Measurements from ENCODE around the gene MAP7D2. TPM values are rescaled to one million over a fixed set of nuclear protein-coding genes. Genes with fewer than 3 reads are reported as not detected.
A peak's percentile ranks its signal among the peaks of the same experiment; 100 is the strongest.

MAP7D2 gene
- total and polyA plus RNA-seq, 9 of the 15 experiments (the other 6 are each of a cell fraction or from before 2014, with no cell fraction given) = 0.01 to 0.04 (median 0.03) TPM; not detected in 4

DNA sequence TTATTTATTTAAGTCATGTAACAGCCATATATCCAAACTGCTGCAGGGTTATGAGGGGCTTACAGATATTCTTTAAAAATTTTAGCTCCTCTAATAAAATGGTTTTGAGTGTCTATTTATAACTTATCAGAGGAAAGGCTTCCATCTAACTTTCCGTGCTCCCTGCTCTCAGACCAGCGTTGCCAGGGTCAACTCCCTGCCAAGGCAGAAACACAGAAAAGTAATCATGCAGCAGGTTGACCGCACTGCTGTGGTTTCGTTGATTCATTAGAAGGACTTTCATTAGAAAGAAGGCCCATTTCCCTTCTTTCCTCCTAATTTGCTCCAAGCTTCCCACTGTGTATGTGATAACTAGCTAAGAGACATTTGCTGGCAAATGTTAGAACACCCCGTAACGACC lies 159.8 kb downstream of the MAP7D2 start (continued):
- TF ChIP-seq SRSF3 (IDR thresholded peaks at IDR 0.05; ENCODE audit: insufficient read depth, low read length) = no peak

MicroRNAs encoded within 50 kb of the gene (microRNA counts, 767-probe panel; counts per million panel counts)
- not detected for microRNA hsa-miR-23c

Small RNA genes lying within 50 kb of the gene (microRNA-seq; reads per million reads assigned to microRNA genes)
- gene MIR23C (ENCODE audit: borderline microRNAs expressed) = 0.36 reads per million

Small RNA genes lying within 50 kb of the gene (small RNA-seq; reads per million reads assigned to genes)
- gene MIR23C = not detected
- not detected for gene RF00019
- 14.8 reads per million, percentile 96 among the genes with 10 or more reads in this experiment for gene RF00493
- not detected for gene RF00494

Other genes with a start within 250 kb of the MAP7D2 start
- gene SH3KBP1, start 229.3 kb downstream of the MAP7D2 start, total RNA-seq (2014; rRNA removed) = 0.65 and 1.5 TPM in 2 replicates
- 0.80 and 1.2 TPM in 2 replicates for gene SH3KBP1, start 229.3 kb downstream of the MAP7D2 start, total RNA-seq (2014; rRNA removed; fragmentation: Illumina TruSeq; extraction: Trizol)
- 1.4 and 1.6 TPM in 2 replicates for gene SH3KBP1, start 229.3 kb downstream of the MAP7D2 start, total RNA-seq (2015; rRNA removed; fragmentation: Illumina TruSeq; extraction: Trizol)
- 1.1 and 1.5 TPM in 2 replicates for gene SH3KBP1, start 229.3 kb downstream of the MAP7D2 start, total RNA-seq (2021)
- gene SH3KBP1, start 229.3 kb downstream of the MAP7D2 start, polyA plus RNA-seq (2011; rRNA removed) = 0.54 and 0.75 TPM in 2 replicates
- 1.0 and 1.5 TPM in 2 replicates for gene SH3KBP1, start 229.3 kb downstream of the MAP7D2 start, polyA plus RNA-seq (2014; fragmentation: Illumina TruSeq; extraction: Trizol)
- gene SH3KBP1, start 229.3 kb downstream of the MAP7D2 start, polyA plus RNA-seq (2014; fragmentation: Nextera tagmentation; extraction: Ambion mirVana) = under 1 TPM; 0.10 to 0.14 TPM
- gene SH3KBP1, start 229.3 kb downstream of the MAP7D2 start, polyA plus RNA-seq (2014; rRNA removed) = 0.91 and 1.4 TPM in 2 replicates
- 0.91 and 1.5 TPM in 2 replicates for gene BCLAF3, start 125.8 kb downstream of the MAP7D2 start, total RNA-seq (2014; rRNA removed)
- 2.8 and 3.7 TPM in 2 replicates for gene BCLAF3, start 125.8 kb downstream of the MAP7D2 start, total RNA-seq (2014; rRNA removed; fragmentation: Illumina TruSeq; extraction: Trizol)
- 3.5 and 3.6 TPM in 2 replicates for gene BCLAF3, start 125.8 kb downstream of the MAP7D2 start, total RNA-seq (2015; rRNA removed; fragmentation: Illumina TruSeq; extraction: Trizol)
- 2.6 and 2.7 TPM in 2 replicates for gene BCLAF3, start 125.8 kb downstream of the MAP7D2 start, total RNA-seq (2021)
- gene BCLAF3, start 125.8 kb downstream of the MAP7D2 start, polyA plus RNA-seq (2011; rRNA removed) = 0.92 and 1.0 TPM in 2 replicates
- gene BCLAF3, start 125.8 kb downstream of the MAP7D2 start, polyA plus RNA-seq (2014; fragmentation: Illumina TruSeq; extraction: Trizol) = 2.5 and 4.6 TPM in 2 replicates
- under 1 TPM; 0.73 to 0.97 TPM for gene BCLAF3, start 125.8 kb downstream of the MAP7D2 start, polyA plus RNA-seq (2014; fragmentation: Nextera tagmentation; extraction: Ambion mirVana)
- 2.5 and 3.5 TPM in 2 replicates for gene BCLAF3, start 125.8 kb downstream of the MAP7D2 start, polyA plus RNA-seq (2014; rRNA removed)
- 61.1 and 62.5 TPM in 2 replicates for gene EIF1AX, start 24.9 kb upstream of the MAP7D2 start, total RNA-seq (2014; rRNA removed)
- 103 and 132 TPM in 2 replicates for gene EIF1AX, start 24.9 kb upstream of the MAP7D2 start, total RNA-seq (2014; rRNA removed; fragmentation: Illumina TruSeq; extraction: Trizol)
- 69.7 and 73.5 TPM in 2 replicates for gene EIF1AX, start 24.9 kb upstream of the MAP7D2 start, total RNA-seq (2015; rRNA removed; fragmentation: Illumina TruSeq; extraction: Trizol)
- gene EIF1AX, start 24.9 kb upstream of the MAP7D2 start, total RNA-seq (2021) = 178 and 180 TPM in 2 replicates
- 77.5 and 129 TPM in 2 replicates for gene EIF1AX, start 24.9 kb upstream of the MAP7D2 start, polyA plus RNA-seq (2011; rRNA removed)
- gene EIF1AX, start 24.9 kb upstream of the MAP7D2 start, polyA plus RNA-seq (2014; fragmentation: Illumina TruSeq; extraction: Trizol) = 76.1 and 85.8 TPM in 2 replicates
- 10 to 100 TPM; 54.2 to 56.4 TPM for gene EIF1AX, start 24.9 kb upstream of the MAP7D2 start, polyA plus RNA-seq (2014; fragmentation: Nextera tagmentation; extraction: Ambion mirVana)
- gene EIF1AX, start 24.9 kb upstream of the MAP7D2 start, polyA plus RNA-seq (2014; rRNA removed) = 67.2 and 69.1 TPM in 2 replicates
- 22.0 and 22.9 TPM in 2 replicates for gene RPS6KA3, start 150.0 kb upstream of the MAP7D2 start, total RNA-seq (2014; rRNA removed)
- 48.8 and 59.8 TPM in 2 replicates for gene RPS6KA3, start 150.0 kb upstream of the MAP7D2 start, total RNA-seq (2014; rRNA removed; fragmentation: Illumina TruSeq; extraction: Trizol)
- gene RPS6KA3, start 150.0 kb upstream of the MAP7D2 start, total RNA-seq (2015; rRNA removed; fragmentation: Illumina TruSeq; extraction: Trizol) = 33.3 and 37.4 TPM in 2 replicates
- 42.6 and 45.2 TPM in 2 replicates for gene RPS6KA3, start 150.0 kb upstream of the MAP7D2 start, total RNA-seq (2021)
- gene RPS6KA3, start 150.0 kb upstream of the MAP7D2 start, polyA plus RNA-seq (2011; rRNA removed) = 39.0 and 61.9 TPM in 2 replicates
- gene RPS6KA3, start 150.0 kb upstream of the MAP7D2 start, polyA plus RNA-seq (2014; fragmentation: Illumina TruSeq; extraction: Trizol) = 39.9 and 40.3 TPM in 2 replicates
- 10 to 100 TPM; 10.9 to 21.9 TPM for gene RPS6KA3, start 150.0 kb upstream of the MAP7D2 start, polyA plus RNA-seq (2014; fragmentation: Nextera tagmentation; extraction: Ambion mirVana)
- 26.6 and 27.1 TPM in 2 replicates for gene RPS6KA3, start 150.0 kb upstream of the MAP7D2 start, polyA plus RNA-seq (2014; rRNA removed)